ENCODE measurements around the gene POU2AF3. TPM values are rescaled to one million over a fixed set of nuclear protein-coding genes. Genes with fewer than 3 reads are reported as not detected.

Gene POU2AF3
- total and polyA plus RNA-seq, 8 donors = 1.1 to 15.7 (median 2.2) TPM

DNA sequence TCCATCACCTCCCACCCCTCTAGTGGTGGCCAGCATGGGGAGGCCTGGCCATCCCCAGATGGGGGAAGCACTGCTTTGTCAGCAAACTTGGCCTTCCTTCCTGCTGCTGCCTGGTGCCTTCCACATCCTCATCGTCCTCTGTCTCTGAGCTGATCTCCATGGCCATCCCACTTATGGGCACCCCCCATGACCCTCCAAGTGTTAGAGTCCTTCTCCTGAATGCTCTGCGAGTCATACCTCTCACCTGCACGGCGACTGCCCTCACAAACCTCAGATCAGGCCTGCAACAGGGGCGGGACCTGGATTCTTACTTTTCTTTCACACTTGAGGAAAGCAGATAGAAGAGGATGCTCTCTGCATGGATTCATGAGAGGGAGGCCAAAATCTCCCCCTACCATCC, 56.8 kb downstream of the POU2AF3 start:
- 91 to 93% methylated on average over 5 of the region's 5 CpGs for WGBS, 2 donors

DNA sequence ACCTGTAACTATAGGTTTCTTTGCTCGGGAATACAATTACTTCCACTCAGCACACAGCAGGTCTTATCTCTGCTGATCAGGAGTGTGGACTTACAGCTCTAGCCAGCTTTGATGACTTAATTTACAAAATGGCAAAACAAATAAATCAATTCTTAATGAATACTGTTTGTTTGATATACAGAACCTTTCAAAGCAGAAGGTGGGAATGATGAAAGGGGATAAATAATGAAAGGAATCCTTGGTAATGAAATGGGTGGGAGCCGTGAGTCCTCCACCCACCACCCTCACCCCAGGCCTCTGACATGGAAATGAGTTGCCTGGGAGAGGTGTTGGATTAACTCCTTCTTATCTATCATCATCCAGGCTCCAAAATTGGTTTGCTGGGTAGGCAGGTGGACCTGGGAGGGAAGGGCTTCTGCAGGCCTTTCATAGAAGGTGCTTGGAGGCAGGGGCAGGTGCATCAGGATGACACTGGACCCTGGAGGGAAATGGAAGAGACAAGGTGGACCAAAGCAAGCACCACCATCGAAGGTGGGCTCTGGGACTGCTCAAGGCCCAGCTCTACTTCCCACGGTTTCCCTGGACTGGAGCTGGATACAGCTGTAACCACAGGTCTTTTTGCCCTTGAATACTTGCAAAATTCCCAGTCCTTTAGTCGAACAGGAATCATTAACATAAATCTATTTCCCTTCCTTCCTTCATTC, 57.8 kb downstream of the POU2AF3 start:
- Histone ChIP-seq H3K4me3 (no peak overlapping the region), H3K27ac (no peak overlapping the region), H3K36me3 (no peaks in the 10 kb centered on the region), H3K27me3 (no peaks in the 10 kb centered on the region), H3K4me1 (peaks cover 20 to 53% (median 48%) of the 10 kb centered on the region in 3 donors), H3K9me3 (no peaks in the 10 kb centered on the region)
- no peak for ATAC-seq
- TF ChIP-seq CTCF (IDR thresholded peaks at IDR 0.05) = no peak
- DNase-seq = no peak
- FAIRE-seq = no peak
- 33 to 47% methylated on average over 5 of the region's 5 CpGs for WGBS, 2 donors
- intact Hi-C loops (cut with DNase I) = loop anchor here in 1 of 3 donors (10.0 kb wide), 1 partner anchor 51 kb away; no protein-coding TSS in a partner anchor

More for the DNA sequence above, 56.8 kb downstream of the POU2AF3 start:
- Histone ChIP-seq H3K9me3 (no peaks in the 10 kb centered on the region), H3K4me1 (peaks cover 13 to 45% (median 39%) of the 10 kb centered on the region in 3 donors), H3K36me3 (no peaks in the 10 kb centered on the region), H3K27me3 (no peaks in the 10 kb centered on the region), H3K4me3 (no peak overlapping the region), H3K27ac (no peak overlapping the region)
- FAIRE-seq (no peak), DNase-seq (peak in 1 of 6 donors; percentile 11), ATAC-seq (no peak)
- intact Hi-C loops (cut with DNase I) = loop anchor here in 1 of 3 donors (10.0 kb wide), 1 partner anchor 50 kb away; no protein-coding TSS in a partner anchor
- no peak for TF ChIP-seq CTCF (IDR thresholded peaks at IDR 0.05)

- no peak overlapping the region for H3K27ac ChIP-seq
- H3K4me1 ChIP-seq = peaks cover 24 to 52% (median 50%) of the 10 kb centered on the region in 3 donors
- intact Hi-C loops (cut with DNase I) = loop anchor here in 1 of 3 donors (10.0 kb wide), 1 partner anchor 52 kb away; no protein-coding TSS in a partner anchor
- H3K36me3 ChIP-seq = no peaks in the 10 kb centered on the region
- no peaks in the 10 kb centered on the region for H3K27me3 ChIP-seq
- FAIRE-seq (no peak), ATAC-seq (no peak), DNase-seq (no peak)
- H3K4me3 ChIP-seq = no peak overlapping the region
- TF ChIP-seq CTCF (IDR thresholded peaks at IDR 0.05) = no peak
- 73 to 75% methylated on average over 3 of the region's 3 CpGs for WGBS, 2 donors
- H3K9me3 ChIP-seq = no peaks in the 10 kb centered on the region
Measured at GRCh38 chr11:111356660-111357048, 58.3 kb downstream of the POU2AF3 start.

GRCh38 chr11:111357150-111358037, 59.0 kb downstream of the POU2AF3 start:
- H3K4me1 ChIP-seq = peaks cover 24 to 51% (median 48%) of the 10 kb centered on the region in 3 donors
- intact Hi-C loops (cut with DNase I) = loop anchor here in 1 of 3 donors (10.0 kb wide), 1 partner anchor 53 kb away; no protein-coding TSS in a partner anchor
- H3K4me3 ChIP-seq = no peak overlapping the region
- DNase-seq (no peak), FAIRE-seq (no peak), ATAC-seq (no peak)
- no peaks in the 10 kb centered on the region for H3K27me3 ChIP-seq
- 83 to 85% methylated on average over 18 of the region's 18 CpGs for WGBS, 2 donors
- H3K9me3 ChIP-seq = no peaks in the 10 kb centered on the region
- TF ChIP-seq CTCF (IDR thresholded peaks at IDR 0.05) = no peak
- no peak overlapping the region for H3K27ac ChIP-seq
- no peaks in the 10 kb centered on the region for H3K36me3 ChIP-seq

Small RNAs within 50 kb of the gene (microRNA-seq; reads per million reads assigned to microRNA genes)
- 0 reads per million in 2 donors for gene MIR4491

Other genes starting within 250 kb of the POU2AF3 start
- gene POU2AF2, start 52.8 kb upstream of the POU2AF3 start, total RNA-seq = 1 to 10 TPM in 1 of 6 donors, under 1 TPM in 5; 0.16 to 1.2 (median 0.24) TPM
- gene POU2AF2, start 52.8 kb upstream of the POU2AF3 start, polyA plus RNA-seq = 1 to 10 TPM in 1 of 2 donors, under 1 TPM in 1; 0.19 to 1.9 TPM
- gene POU2AF1, start 80.7 kb downstream of the POU2AF3 start, total RNA-seq = 1 to 10 TPM in 1 of 6 donors, under 1 TPM in 5; 0.08 to 2.2 (median 0.41) TPM
- under 1 TPM; 0.19 to 0.73 TPM for gene POU2AF1, start 80.7 kb downstream of the POU2AF3 start, polyA plus RNA-seq
- gene BTG4, start 213.8 kb downstream of the POU2AF3 start, total RNA-seq = not detected
- not detected for gene BTG4, start 213.8 kb downstream of the POU2AF3 start, polyA plus RNA-seq
- gene HOATZ, start 216.2 kb downstream of the POU2AF3 start, total RNA-seq = not detected
- not detected for gene HOATZ, start 216.2 kb downstream of the POU2AF3 start, polyA plus RNA-seq
- gene LAYN, start 242.2 kb downstream of the POU2AF3 start, total RNA-seq = 1 to 10 TPM in 3 of 6 donors, under 1 TPM in 3; 0.44 to 3.2 (median 0.95) TPM
- 1 to 10 TPM; 1.2 to 2.4 TPM for gene LAYN, start 242.2 kb downstream of the POU2AF3 start, polyA plus RNA-seq